ENCODE measurements around the gene DUSP9.

DNA sequence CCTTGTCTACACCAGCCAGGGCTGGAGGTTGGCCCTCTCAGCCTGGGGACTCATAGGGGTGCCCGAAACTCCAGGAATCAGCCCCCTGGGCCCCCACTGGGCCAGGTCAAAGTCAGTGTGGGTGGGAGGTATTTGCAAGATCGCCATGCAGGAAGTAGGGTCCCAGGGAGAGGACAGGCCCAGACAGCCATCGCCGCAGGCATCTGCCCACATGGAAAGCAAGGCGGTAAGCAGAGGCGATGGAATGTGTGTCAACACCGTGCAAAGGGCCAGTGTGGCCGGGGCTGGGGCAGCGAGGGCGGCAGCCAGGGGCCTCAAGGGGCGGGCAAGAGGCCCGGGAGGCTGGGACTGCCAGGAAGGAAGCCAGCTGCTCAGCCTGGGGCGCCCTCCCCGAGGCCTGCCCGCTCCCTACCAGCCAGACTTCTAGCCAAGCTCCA, 19.3 kb upstream of the DUSP9 start:
- no peak for TF ChIP-seq CTCF (conservative IDR thresholded peaks at IDR 0.05; ENCODE audit: low read depth, low read length)
- TF ChIP-seq EZH2phosphoT487 (IDR thresholded peaks at IDR 0.05; ENCODE audit: borderline replicate concordance, low read length) = no peak
